H9 (cell line): ENCODE data around the gene EGFR. TPM values are rescaled to one million over a fixed set of nuclear protein-coding genes. Genes with fewer than 3 reads are reported as not detected.

ENCODE experiments used
- DNase-seq: peaks from one replicate; pipeline ENCODE4 v3.0.0-alpha.2; 2017
- H2AFZ ChIP-seq: one replicate; pipeline ENCODE4 v1.6.1; 2013; ENCODE audit warnings: mild to moderate bottlenecking, low read length, control low read depth, moderate library complexity
- H2AK5ac ChIP-seq: 2 replicates; pipeline ENCODE4 v1.6.1; 2013; ENCODE audit warnings: low read length, control low read depth, mixed read lengths; ENCODE audit not compliant: insufficient read length
- H2BK120ac ChIP-seq: one replicate; pipeline ENCODE4 v1.6.1; 2013; ENCODE audit warnings: low read depth, mild to moderate bottlenecking, low read length, control low read depth, inconsistent platforms; ENCODE audit not compliant: poor library complexity, severe bottlenecking
- H2BK12ac ChIP-seq: 2 replicates; pipeline ENCODE4 v1.6.1; 2013; ENCODE audit warnings: low read length, control low read depth, mixed read lengths, low read depth; ENCODE audit not compliant: insufficient read length
- H2BK15ac ChIP-seq: 2 replicates; pipeline ENCODE4 v1.6.1; 2013; ENCODE audit warnings: low read depth, low read length, control low read depth
- H2BK20ac ChIP-seq: one replicate; pipeline ENCODE4 v1.6.1; 2013; ENCODE audit warnings: low read depth, mild to moderate bottlenecking, low read length, control low read depth, inconsistent platforms; ENCODE audit not compliant: poor library complexity, severe bottlenecking
- H2BK5ac ChIP-seq: 2 replicates; pipeline ENCODE4 v1.6.1; 2013; ENCODE audit warnings: low read length, control low read depth, mixed read lengths; ENCODE audit not compliant: insufficient read length
- H3K14ac ChIP-seq: 2 replicates; pipeline ENCODE4 v1.6.1; 2013; ENCODE audit warnings: low read length, control low read depth; ENCODE audit not compliant: insufficient read depth
- H3K18ac ChIP-seq: 2 replicates; pipeline ENCODE4 v1.6.1; 2013; ENCODE audit warnings: low read depth, mild to moderate bottlenecking, mixed read lengths, low read length, control low read depth; ENCODE audit not compliant: insufficient read length
- H3K23ac ChIP-seq: 2 replicates; pipeline ENCODE4 v1.6.1; 2013; ENCODE audit warnings: low read length, control low read depth, mixed read lengths, low read depth; ENCODE audit not compliant: insufficient read length
- H3K23me2 ChIP-seq: 2 replicates; pipeline ENCODE4 v1.6.1; 2013; ENCODE audit warnings: low read depth, mild to moderate bottlenecking, mixed read lengths, low read length, control low read depth; ENCODE audit not compliant: insufficient read length, poor library complexity, severe bottlenecking
- H3K27ac ChIP-seq: 2 replicates; pipeline ENCODE4 v1.5.1; 2013; ENCODE audit warnings: low read length, control low read depth, mixed read lengths, low read depth; ENCODE audit not compliant: insufficient read length
- H3K27me3 ChIP-seq: 2 replicates; pipeline ENCODE4 v1.6.1; 2013; ENCODE audit warnings: low read length, control low read depth, inconsistent platforms; ENCODE audit not compliant: insufficient read depth
- H3K4ac ChIP-seq: 2 replicates; pipeline ENCODE4 v1.6.1; 2013; ENCODE audit warnings: low read depth, mild to moderate bottlenecking, control low read depth, inconsistent platforms, low read length, moderate library complexity
- H3K4me1 ChIP-seq: 2 replicates; pipeline ENCODE4 v1.6.1; 2013; ENCODE audit warnings: low read length, control low read depth, inconsistent platforms; ENCODE audit not compliant: insufficient read depth
- H3K4me2 ChIP-seq: 2 replicates; pipeline ENCODE4 v1.6.1; 2013; ENCODE audit warnings: low read length, control low read depth, mixed read lengths; ENCODE audit not compliant: insufficient read length, insufficient read depth
- H3K56ac ChIP-seq: 2 replicates; pipeline ENCODE4 v1.6.1; 2013; ENCODE audit warnings: low read depth, mild to moderate bottlenecking, mixed read lengths, low read length, control low read depth; ENCODE audit not compliant: insufficient read length
- H3K79me1 ChIP-seq: 2 replicates; pipeline ENCODE4 v1.6.1; 2013; ENCODE audit warnings: low read depth, mild to moderate bottlenecking, moderate library complexity, low read length, control low read depth, inconsistent platforms; ENCODE audit not compliant: insufficient read depth, poor library complexity, severe bottlenecking
- H3K79me2 ChIP-seq: 2 replicates; pipeline ENCODE4 v1.6.1; 2013; ENCODE audit warnings: low read length, control low read depth, inconsistent platforms; ENCODE audit not compliant: insufficient read depth
- H3K9ac ChIP-seq: 2 replicates; pipeline ENCODE4 v1.6.1; 2013; ENCODE audit warnings: low read length, control low read depth, mixed read lengths; ENCODE audit not compliant: insufficient read length; ENCODE audit errors: extremely low read depth
- H3K9me3 ChIP-seq: one replicate; pipeline ENCODE4 v1.6.1; 2013; ENCODE audit warnings: low read depth, low read length, inconsistent platforms; ENCODE audit not compliant: control insufficient read depth
- H3T11ph ChIP-seq: one replicate; pipeline ENCODE4 v1.6.1; 2013; ENCODE audit warnings: mild to moderate bottlenecking, low read length, control low read depth, inconsistent platforms
- H4K20me1 ChIP-seq: one replicate; pipeline ENCODE4 v1.6.1; 2013; ENCODE audit not compliant: control insufficient read depth, insufficient read length, insufficient read depth
- H4K5ac ChIP-seq: 2 replicates; pipeline ENCODE4 v1.6.1; 2013; ENCODE audit warnings: low read depth, mild to moderate bottlenecking, mixed read lengths, low read length, control low read depth; ENCODE audit not compliant: insufficient read length
- H4K8ac ChIP-seq: replicated peaks from 2 replicates; pipeline ENCODE4 v1.6.1; 2013; ENCODE audit warnings: low read length, control low read depth, mixed read lengths, low read depth; ENCODE audit not compliant: insufficient read length
- H4K91ac ChIP-seq: 2 replicates; pipeline ENCODE4 v1.6.1; 2013; ENCODE audit warnings: low read depth, mild to moderate bottlenecking, moderate library complexity, mixed read lengths, low read length, control low read depth; ENCODE audit not compliant: insufficient read length
- H3K27ac Mint-ChIP-seq, 3 experiments: 2 replicates in 2 of 3; 3 replicates in 1 of 3; pipeline ENCODE4 v1.8.0; 2020 to 2021; ENCODE audit warnings: mixed read lengths in 3 of 3, mild to moderate bottlenecking in 1 of 3, moderate library complexity in 1 of 3
- H3K27me3 Mint-ChIP-seq: 2 replicates; pipeline ENCODE4 v1.8.0; 2021; ENCODE audit warnings: low read depth, mild to moderate bottlenecking, moderate library complexity, mixed read lengths
- H3K36me3 Mint-ChIP-seq, 3 experiments: 2 replicates in 2 of 3; 3 replicates in 1 of 3; pipeline ENCODE4 v1.8.0; 2020 to 2021; ENCODE audit warnings: low read depth in 3 of 3, mixed read lengths in 3 of 3; ENCODE audit not compliant: insufficient read depth in 1 of 3
- H3K4me1 Mint-ChIP-seq, 2 experiments: 2 replicates each; pipeline ENCODE4 v1.8.0; 2020; ENCODE audit warnings: mixed read lengths in 2 of 2
- H3K4me3 Mint-ChIP-seq, 2 experiments: 2 replicates in 1 of 2; 3 replicates in 1 of 2; pipeline ENCODE4 v1.8.0; 2020 to 2021; ENCODE audit warnings: mild to moderate bottlenecking in 2 of 2, mixed read lengths in 2 of 2, moderate library complexity in 1 of 2
- H3K9me3 Mint-ChIP-seq, 2 experiments: 2 replicates in 1 of 2; 3 replicates in 1 of 2; pipeline ENCODE4 v1.8.0; 2020; ENCODE audit warnings: mild to moderate bottlenecking in 2 of 2, mixed read lengths in 2 of 2, moderate library complexity in 1 of 2
- CTCF ChIP-seq: fragments of 200-600 bp; sonication (generic); conservative IDR thresholded peaks from 3 replicates; pipeline ENCODE4 v1.8.0; 2021; ENCODE audit warnings: antibody characterized with exemption, mild to moderate bottlenecking
- WGBS: extraction: QIAGEN DNeasy Blood & Tissue Kit; methylation state at CpG from one replicate; pipeline ENCODE4 v1.1.7; 2013; ENCODE audit warnings: missing lambda C conversion rate, low lambda C conversion rate, mixed read lengths; ENCODE audit not compliant: insufficient read length; ENCODE audit errors: extremely low coverage; 5-methylcytosine and 5-hydroxymethylcytosine counted together
- total RNA-seq: library from RNA; stranded (reverse); gene quantifications from 2 replicates; pipeline ENCODE4 v1.2.1, GENCODE V29; 2021

Gene EGFR
- total RNA-seq, 1 experiment from 2014 or later: 3.3 TPM

GRCh38 chr7:55016746-55017090 is 2.1 kb upstream of the EGFR start:
- no peak for TF ChIP-seq CTCF
- no peak overlapping the region for H3K27ac ChIP-seq
- Mint-ChIP-seq H3K4me1 (peaks cover 0 to 3% of the 10 kb centered on the region in 2 experiments; a peak in 1 of 4 replicates), H3K27ac (no peak overlapping the region), H3K9me3 (no peaks in the 10 kb centered on the region), H3K27me3 (peaks cover 67% of the 10 kb centered on the region), H3K36me3 (no peaks in the 10 kb centered on the region), H3K4me3 (no peak overlapping the region)
- no peaks in the 10 kb centered on the region for H3K9me3 ChIP-seq
- H3K14ac ChIP-seq: no peak overlapping the region
- H2AFZ ChIP-seq: no peak overlapping the region
- H3K23me2 ChIP-seq: peaks cover 10% of the 10 kb centered on the region
- no peak overlapping the region for H2BK12ac ChIP-seq
- no peak overlapping the region for H4K91ac ChIP-seq
- no peak overlapping the region for H2BK5ac ChIP-seq
- no peaks in the 10 kb centered on the region for H4K20me1 ChIP-seq
- no peak overlapping the region for H2AK5ac ChIP-seq
- H3K4me1 ChIP-seq: no peaks in the 10 kb centered on the region
- no CpG with 5 or more reads among the region's 3 CpGs for WGBS
- H3K18ac ChIP-seq: no peak overlapping the region
- no peak overlapping the region for H4K8ac ChIP-seq
- no peak overlapping the region for H2BK20ac ChIP-seq
- H3K27me3 ChIP-seq: peaks cover 27% of the 10 kb centered on the region
- no peaks in the 10 kb centered on the region for H3K79me2 ChIP-seq
- no peak overlapping the region for H3K56ac ChIP-seq
- H2BK120ac ChIP-seq: no peak overlapping the region
- H3K4ac ChIP-seq: no peak overlapping the region
- no peak overlapping the region for H3T11ph ChIP-seq
- no peak overlapping the region for H4K5ac ChIP-seq
- H3K4me2 ChIP-seq: no peak overlapping the region
- no peaks in the 10 kb centered on the region for H3K79me1 ChIP-seq
- H3K23ac ChIP-seq: no peak overlapping the region
- H3K9ac ChIP-seq: no peak overlapping the region
- no peak overlapping the region for H2BK15ac ChIP-seq
- DNase-seq: no peak
